GM23248 (cell line): ENCODE measurements around the gene BMS1.

ENCODE experiments used
- EZH2 ChIP-seq: fragments of 200-600 bp; sonication (generic); IDR thresholded peaks from 2 replicates; pipeline ENCODE4 v1.6.1; 2018; ENCODE audit warnings: antibody characterized with exemption, mild to moderate bottlenecking; ENCODE audit not compliant: insufficient read depth, poor library complexity, severe bottlenecking
- EZH2phosphoT487 ChIP-seq: fragments of 200-600 bp; sonication (generic); IDR thresholded peaks from 2 replicates; pipeline ENCODE4 v1.6.1; 2018; ENCODE audit warnings: antibody characterized with exemption, moderate library complexity, mild to moderate bottlenecking, low read depth; ENCODE audit not compliant: insufficient read depth

DNA sequence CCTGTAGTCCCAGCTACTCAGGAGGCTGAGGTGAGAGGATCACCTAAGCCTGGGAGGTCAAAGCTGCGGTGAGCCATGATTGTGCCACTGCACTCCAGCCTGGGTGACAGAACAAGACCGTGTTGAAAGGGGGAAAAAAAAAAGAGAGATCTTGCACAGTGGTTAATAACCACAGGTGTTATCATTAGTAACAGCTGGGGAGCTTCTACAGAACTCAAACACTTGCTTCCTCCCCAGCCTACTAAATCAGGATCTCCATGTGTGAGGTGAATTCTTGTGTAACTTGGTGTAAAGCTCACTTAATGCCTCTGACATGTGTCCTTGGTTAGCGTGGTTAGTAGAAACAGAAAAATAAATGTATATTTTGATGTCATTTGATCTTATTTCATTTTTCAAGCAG is 43.9 kb upstream of the BMS1 start:
- no peak for TF ChIP-seq EZH2
- TF ChIP-seq EZH2phosphoT487 = no peak
